Astrocyte of the spinal cord (primary cell): ENCODE measurements around the gene CYTH1.

Experiments
- DNase-seq: peaks from one replicate; pipeline ENCODE4 v3.0.0; 2011; ENCODE audit warnings: low read depth, low spot score
- H3K4me3 ChIP-seq: 2 replicates; pipeline ENCODE4 v1.5.1; 2011; ENCODE audit warnings: low read depth, mild to moderate bottlenecking, low read length, moderate library complexity
- CTCF ChIP-seq: IDR thresholded peaks from 2 replicates; pipeline ENCODE4 v1.5.1; 2012; ENCODE audit warnings: low read depth, mild to moderate bottlenecking, low read length, inconsistent platforms
- in situ Hi-C: cut with HindIII; loops from 2 replicates; pipeline ENCODE4 v1.10.0; 2017; ENCODE audit warnings: low sequenced_read_pairs

Gene CYTH1

GRCh38 chr17:78665387-78665951 is 116.6 kb downstream of the CYTH1 start:
- no peak overlapping the region for H3K4me3 ChIP-seq
- in situ Hi-C loops: no loop called here
- DNase-seq: no peak
- TF ChIP-seq CTCF: no peak

GRCh38 chr17:78664476-78665386 is 117.3 kb downstream of the CYTH1 start:
- H3K4me3 ChIP-seq: no peak overlapping the region
- TF ChIP-seq CTCF: no peak
- DNase-seq: no peak
- in situ Hi-C loops: no loop called here

GRCh38 chr17:78661093-78661770 is 120.8 kb downstream of the CYTH1 start:
- H3K4me3 ChIP-seq: no peak overlapping the region
- in situ Hi-C loops: no loop called here
- DNase-seq: no peak
- TF ChIP-seq CTCF: no peak

GRCh38 chr17:78659546-78659945 is 122.5 kb downstream of the CYTH1 start:
- TF ChIP-seq CTCF: no peak
- no peak for DNase-seq
- in situ Hi-C loops: no loop called here
- H3K4me3 ChIP-seq: no peak overlapping the region

- in situ Hi-C loops: no loop called here
- H3K4me3 ChIP-seq: no peak overlapping the region
- no peak for TF ChIP-seq CTCF
- peak; percentile 81 for DNase-seq
These were observed 123.7 kb downstream of the CYTH1 start for GRCh38 chr17:78658281-78658785.

- in situ Hi-C loops: no loop called here
These were observed 126.7 kb downstream of the CYTH1 start for GRCh38 chr17:78655251-78655940.

More at GRCh38 chr17:78655251-78655940, 126.7 kb downstream of the CYTH1 start:
- TF ChIP-seq CTCF: no peak
- DNase-seq: no peak
- H3K4me3 ChIP-seq: no peak overlapping the region
